Nephron (organoid): Measurements from ENCODE around the gene C12orf54.

Experiments used
- H3K27ac Mint-ChIP-seq, 3 experiments: 2 replicates each; pipeline ENCODE4 v1.8.0; 2020; ENCODE audit warnings: mixed read lengths in 3 of 3, mild to moderate bottlenecking in 2 of 3, moderate library complexity in 1 of 3
- H3K27me3 Mint-ChIP-seq: 2 replicates; pipeline ENCODE4 v1.8.0; 2021; ENCODE audit warnings: low read depth, mild to moderate bottlenecking, moderate library complexity, mixed read lengths
- H3K36me3 Mint-ChIP-seq: 2 replicates; pipeline ENCODE4 v1.8.0; 2020; ENCODE audit warnings: low read depth, mixed read lengths
- H3K4me1 Mint-ChIP-seq: 2 replicates; pipeline ENCODE4 v1.8.0; 2020; ENCODE audit warnings: mixed read lengths
- H3K4me3 Mint-ChIP-seq, 3 experiments: 2 replicates each; pipeline ENCODE4 v1.8.0; 2020; ENCODE audit warnings: mild to moderate bottlenecking in 3 of 3, mixed read lengths in 3 of 3, moderate library complexity in 2 of 3
- H3K9me3 Mint-ChIP-seq: 2 replicates; pipeline ENCODE4 v1.8.0; 2020; ENCODE audit warnings: mixed read lengths
- TF ChIP-seq, protein P1 (sequence below), 3 experiments: fragments of 200-600 bp; sonication (generic); IDR thresholded peaks; one replicate each; pipeline ENCODE4 v1.5.0; 2021; ENCODE audit warnings: antibody characterized with exemption in 3 of 3; ENCODE audit not compliant: unreplicated experiment in 3 of 3

C12orf54 gene

DNA sequence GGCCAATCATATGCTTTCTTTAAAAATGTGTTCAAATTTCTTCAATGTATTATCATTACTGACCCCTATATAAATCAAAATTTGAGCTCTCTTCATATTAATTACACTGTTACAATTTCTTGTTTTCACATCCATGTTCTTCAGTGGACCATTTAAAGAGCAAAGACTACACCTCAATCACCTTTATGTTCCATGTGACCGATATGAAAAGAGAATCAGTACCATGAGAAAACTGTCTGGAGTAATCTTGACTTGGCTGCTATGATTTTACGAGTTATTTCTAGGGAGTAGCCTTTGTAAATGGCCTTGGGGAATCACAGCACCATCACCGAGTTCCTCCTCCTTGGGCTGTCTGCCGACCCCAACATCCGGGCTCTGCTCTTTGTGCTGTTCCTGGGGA lies 43.0 kb downstream of the C12orf54 start, which contains the start of gene OR8S1:
OR8S1 (plus strand) TSS at position 301 of the 400 bp plus-strand sequence; CDS start at position 301, 0 bp downstream.
- TF ChIP-seq, protein P1, sequence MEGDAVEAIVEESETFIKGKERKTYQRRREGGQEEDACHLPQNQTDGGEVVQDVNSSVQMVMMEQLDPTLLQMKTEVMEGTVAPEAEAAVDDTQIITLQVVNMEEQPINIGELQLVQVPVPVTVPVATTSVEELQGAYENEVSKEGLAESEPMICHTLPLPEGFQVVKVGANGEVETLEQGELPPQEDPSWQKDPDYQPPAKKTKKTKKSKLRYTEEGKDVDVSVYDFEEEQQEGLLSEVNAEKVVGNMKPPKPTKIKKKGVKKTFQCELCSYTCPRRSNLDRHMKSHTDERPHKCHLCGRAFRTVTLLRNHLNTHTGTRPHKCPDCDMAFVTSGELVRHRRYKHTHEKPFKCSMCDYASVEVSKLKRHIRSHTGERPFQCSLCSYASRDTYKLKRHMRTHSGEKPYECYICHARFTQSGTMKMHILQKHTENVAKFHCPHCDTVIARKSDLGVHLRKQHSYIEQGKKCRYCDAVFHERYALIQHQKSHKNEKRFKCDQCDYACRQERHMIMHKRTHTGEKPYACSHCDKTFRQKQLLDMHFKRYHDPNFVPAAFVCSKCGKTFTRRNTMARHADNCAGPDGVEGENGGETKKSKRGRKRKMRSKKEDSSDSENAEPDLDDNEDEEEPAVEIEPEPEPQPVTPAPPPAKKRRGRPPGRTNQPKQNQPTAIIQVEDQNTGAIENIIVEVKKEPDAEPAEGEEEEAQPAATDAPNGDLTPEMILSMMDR (IDR thresholded peaks at IDR 0.05; ENCODE audit: unreplicated experiment in 3 of 3), result no peak

DNA sequence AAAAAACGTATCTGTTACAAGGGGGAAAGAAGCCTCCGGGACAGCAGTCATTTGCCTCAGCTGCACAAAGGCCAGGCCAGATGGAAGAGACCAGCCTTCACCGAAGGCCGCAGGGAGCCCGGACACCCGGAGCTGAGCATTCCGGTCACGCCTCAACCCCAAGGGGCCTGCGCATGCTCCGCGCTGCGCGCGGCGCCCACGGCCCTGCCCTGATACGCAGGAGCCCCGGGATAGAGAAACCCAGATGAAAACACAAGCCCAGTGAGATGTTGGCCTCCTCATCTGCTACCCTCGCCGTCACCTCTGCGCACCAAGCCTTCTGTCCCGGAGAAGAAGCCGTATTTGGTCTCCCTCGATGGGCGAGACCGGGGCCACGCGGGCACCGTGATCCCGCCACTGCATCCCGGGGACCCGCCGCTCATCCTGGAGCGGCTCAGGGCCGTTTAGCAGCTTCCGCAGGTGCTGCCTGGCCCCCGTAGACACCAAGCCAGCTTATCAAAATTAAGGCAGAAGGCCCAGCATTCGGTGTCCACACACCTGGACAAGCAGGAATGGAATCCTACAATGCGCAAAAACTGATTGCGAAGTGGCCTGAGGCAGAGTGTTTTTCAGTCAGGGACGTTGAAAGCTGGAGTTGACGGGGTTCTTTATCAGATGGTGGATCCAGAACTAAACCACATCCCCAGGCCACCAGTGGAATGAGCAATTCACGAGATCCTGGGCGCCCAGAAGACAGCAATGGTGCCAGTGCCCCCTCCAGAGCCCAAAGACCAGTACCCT lies 45.8 kb downstream of the C12orf54 start:
- no peaks in the 10 kb centered on the region for H3K4me1 Mint-ChIP-seq
- H3K4me3 Mint-ChIP-seq, result no peak overlapping the region
- no peak overlapping the region for H3K27ac Mint-ChIP-seq
- no peaks in the 10 kb centered on the region for H3K36me3 Mint-ChIP-seq
- TF ChIP-seq, protein P1 (IDR thresholded peaks at IDR 0.05; ENCODE audit: unreplicated experiment in 3 of 3), result no peak
- no peaks in the 10 kb centered on the region for H3K9me3 Mint-ChIP-seq
- H3K27me3 Mint-ChIP-seq, result no peaks in the 10 kb centered on the region

More for the DNA sequence above, 43.0 kb downstream of the C12orf54 start, which contains the start of gene OR8S1:
- Mint-ChIP-seq H3K27ac (no peak within 1 kb of the TSS), H3K4me3 (no peak within 1 kb of the TSS), H3K4me1 (no peaks in the 10 kb centered on the region), H3K27me3 (no peaks in the 10 kb centered on the region), H3K36me3 (no peaks in the 10 kb centered on the region), H3K9me3 (no peaks in the 10 kb centered on the region)

DNA sequence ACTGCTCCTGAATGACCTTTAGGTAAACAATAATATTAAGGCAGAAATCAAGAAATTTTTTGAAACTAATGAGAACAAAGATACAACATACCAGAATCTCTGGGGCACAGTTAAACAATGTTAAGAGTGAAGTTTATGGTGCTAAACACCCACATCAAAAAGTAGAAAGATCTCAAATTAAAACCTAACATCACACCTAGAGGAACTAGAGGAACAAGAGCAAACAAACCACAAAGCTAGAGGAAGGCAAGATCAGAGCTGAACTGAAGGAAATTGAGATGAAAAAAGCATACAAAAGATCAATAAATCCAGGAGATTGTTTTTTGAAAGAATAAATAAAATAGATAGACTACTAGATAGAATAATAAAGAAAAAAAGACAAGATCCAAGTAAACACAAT lies 50.3 kb downstream of the C12orf54 start:
- Mint-ChIP-seq H3K4me3 (no peak overlapping the region), H3K27me3 (peaks cover 4% of the 10 kb centered on the region), H3K27ac (no peak overlapping the region), H3K36me3 (no peaks in the 10 kb centered on the region), H3K4me1 (no peaks in the 10 kb centered on the region), H3K9me3 (peaks cover 13% of the 10 kb centered on the region)
- TF ChIP-seq, protein P1 (IDR thresholded peaks at IDR 0.05; ENCODE audit: unreplicated experiment in 3 of 3), result no peak

DNA sequence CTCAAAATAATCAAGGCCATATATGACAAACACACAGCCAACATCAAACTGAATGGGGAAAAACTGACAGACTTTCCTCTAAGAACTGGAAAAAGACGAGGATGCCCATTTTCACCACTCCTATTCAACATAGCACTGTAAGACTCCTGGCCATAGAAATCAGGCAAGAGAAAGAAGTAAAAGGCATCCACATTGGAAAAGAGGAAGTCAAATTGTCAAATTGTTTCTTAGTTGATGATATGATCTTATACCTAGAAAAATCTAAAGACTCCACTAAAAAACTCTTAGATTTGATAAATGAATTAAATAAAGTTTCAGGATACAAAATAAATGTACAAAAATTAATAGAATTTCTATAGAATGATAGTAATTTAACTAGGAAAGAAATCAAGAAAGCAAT lies 54.3 kb downstream of the C12orf54 start:
- Mint-ChIP-seq H3K27me3 (peaks cover 7% of the 10 kb centered on the region), H3K4me3 (no peak overlapping the region), H3K4me1 (no peaks in the 10 kb centered on the region), H3K36me3 (no peaks in the 10 kb centered on the region), H3K9me3 (peaks cover 13% of the 10 kb centered on the region), H3K27ac (no peak overlapping the region)
- TF ChIP-seq, protein P1 (IDR thresholded peaks at IDR 0.05; ENCODE audit: unreplicated experiment in 3 of 3), result no peak

DNA sequence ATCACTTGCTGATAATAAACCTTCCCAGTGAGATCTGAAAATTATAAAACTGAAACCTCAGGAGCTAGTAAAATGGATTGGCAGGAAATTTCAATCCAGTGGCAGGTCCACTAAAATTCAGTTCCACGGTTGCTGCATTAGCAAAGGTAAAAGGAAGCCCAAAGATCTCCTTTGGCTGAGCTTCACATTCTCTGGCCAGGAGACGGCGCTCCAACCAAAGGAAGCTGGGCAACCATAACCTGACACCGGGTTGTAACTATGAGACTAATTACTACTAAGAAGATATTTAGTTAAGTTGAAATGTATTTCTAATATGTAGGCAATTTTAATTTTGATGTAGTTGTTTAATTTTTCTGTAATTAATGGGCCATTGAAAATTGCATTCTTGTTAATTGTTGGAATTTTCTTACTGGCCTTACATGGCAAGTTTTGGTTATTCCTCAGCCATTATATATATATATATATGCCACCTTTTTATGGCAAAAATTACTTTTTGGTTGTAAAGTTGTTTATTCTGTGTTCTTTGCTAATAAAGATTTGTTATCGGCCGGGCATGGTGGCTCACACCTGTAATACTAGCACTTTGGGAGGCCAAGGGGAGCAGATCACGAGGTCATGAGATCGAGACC lies 60.1 kb downstream of the C12orf54 start:
- H3K36me3 Mint-ChIP-seq, result no peaks in the 10 kb centered on the region
- H3K4me3 Mint-ChIP-seq, result no peak overlapping the region
- no peaks in the 10 kb centered on the region for H3K4me1 Mint-ChIP-seq
- H3K9me3 Mint-ChIP-seq, result peaks cover under 1% of the 10 kb centered on the region
- H3K27me3 Mint-ChIP-seq, result peaks cover 3% of the 10 kb centered on the region
- TF ChIP-seq, protein P1 (IDR thresholded peaks at IDR 0.05; ENCODE audit: unreplicated experiment in 3 of 3), result peak in 1 of 3 experiments; percentile 40
- H3K27ac Mint-ChIP-seq, result no peak overlapping the region
